Thyroid gland (tissue), 4 donors: Measurements from ENCODE around the gene FAM222A.

Experiments
- POLR2A ChIP-seq, 2 donors: fragments of 450-650 bp; IDR thresholded peaks; one replicate each; pipeline ENCODE4 v1.6.1; 2017; ENCODE audit warnings: antibody characterized with exemption in 2 of 2, mild to moderate bottlenecking in 2 of 2, moderate library complexity in 1 of 2
- TF ChIP-seq, protein P1 (sequence below), 6 experiments: fragments of 200-600 bp in 3 of 6; fragments of 450-650 bp in 3 of 6; sonication (generic) in 3 of 6; IDR thresholded peaks; one replicate each; pipeline ENCODE4 v1.5.1; 2016 to 2019; ENCODE audit warnings: antibody characterized with exemption in 6 of 6, mild to moderate bottlenecking in 2 of 6, inconsistent platforms in 1 of 6, moderate library complexity in 1 of 6

DNA sequence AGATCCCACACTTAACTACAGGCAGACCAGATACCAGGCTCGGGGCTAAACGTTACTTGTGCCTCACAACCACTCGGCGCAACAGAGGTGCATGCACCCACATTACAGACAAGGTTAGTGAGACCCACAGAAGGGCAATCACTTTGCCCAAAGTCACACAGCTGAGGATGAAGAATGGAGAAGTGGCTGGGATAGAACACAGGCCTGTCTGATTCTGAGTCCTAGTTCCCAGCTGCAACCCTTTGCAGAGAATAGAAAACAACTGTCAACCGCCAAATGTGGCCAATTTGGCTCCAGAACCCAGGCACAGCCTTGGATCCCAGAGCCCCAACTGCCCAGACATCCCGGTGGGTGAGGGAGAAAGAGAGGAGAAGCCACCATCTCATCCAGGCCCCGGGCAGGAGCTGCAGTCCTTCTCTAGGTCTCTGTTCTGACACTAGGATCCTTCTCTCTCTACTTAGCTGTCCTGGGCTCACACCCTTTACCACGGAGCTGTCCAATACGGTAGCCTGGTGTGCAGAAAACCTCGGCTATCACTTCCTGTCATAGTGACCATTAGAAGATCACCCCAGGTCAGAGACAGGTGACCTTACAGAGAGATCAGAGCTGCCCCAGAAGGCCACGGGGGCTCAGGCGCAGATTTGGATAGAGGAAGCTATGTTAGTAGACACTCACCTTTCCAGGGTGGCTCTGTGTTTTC, 59.1 kb downstream of the FAM222A start:
- TF ChIP-seq POLR2A (IDR thresholded peaks at IDR 0.05): no peak
- TF ChIP-seq, protein P1, sequence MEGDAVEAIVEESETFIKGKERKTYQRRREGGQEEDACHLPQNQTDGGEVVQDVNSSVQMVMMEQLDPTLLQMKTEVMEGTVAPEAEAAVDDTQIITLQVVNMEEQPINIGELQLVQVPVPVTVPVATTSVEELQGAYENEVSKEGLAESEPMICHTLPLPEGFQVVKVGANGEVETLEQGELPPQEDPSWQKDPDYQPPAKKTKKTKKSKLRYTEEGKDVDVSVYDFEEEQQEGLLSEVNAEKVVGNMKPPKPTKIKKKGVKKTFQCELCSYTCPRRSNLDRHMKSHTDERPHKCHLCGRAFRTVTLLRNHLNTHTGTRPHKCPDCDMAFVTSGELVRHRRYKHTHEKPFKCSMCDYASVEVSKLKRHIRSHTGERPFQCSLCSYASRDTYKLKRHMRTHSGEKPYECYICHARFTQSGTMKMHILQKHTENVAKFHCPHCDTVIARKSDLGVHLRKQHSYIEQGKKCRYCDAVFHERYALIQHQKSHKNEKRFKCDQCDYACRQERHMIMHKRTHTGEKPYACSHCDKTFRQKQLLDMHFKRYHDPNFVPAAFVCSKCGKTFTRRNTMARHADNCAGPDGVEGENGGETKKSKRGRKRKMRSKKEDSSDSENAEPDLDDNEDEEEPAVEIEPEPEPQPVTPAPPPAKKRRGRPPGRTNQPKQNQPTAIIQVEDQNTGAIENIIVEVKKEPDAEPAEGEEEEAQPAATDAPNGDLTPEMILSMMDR (IDR thresholded peaks at IDR 0.05): no peak
